Measurements from ENCODE around the gene MTUS2. TPM values are rescaled to one million over a fixed set of nuclear protein-coding genes. Genes with fewer than 3 reads are reported as not detected.

MTUS2 gene
- total RNA-seq, 1 donor: 0.36 TPM

GRCh38 chr13:29125934-29126424 is 305.8 kb downstream of the MTUS2 start:
- TF ChIP-seq CTCF (IDR thresholded peaks at IDR 0.05; ENCODE audit: insufficient read depth, low read length): no peak
- no peak overlapping the region for H3K4me3 ChIP-seq (ENCODE audit: low read depth, low read length)
- DNase-seq (ENCODE audit: low read depth): no peak

GRCh38 chr13:29129616-29130015 is 309.5 kb downstream of the MTUS2 start:
- H3K4me3 ChIP-seq (ENCODE audit: low read depth, low read length): no peak overlapping the region
- no peak for DNase-seq (ENCODE audit: low read depth)
- TF ChIP-seq CTCF (IDR thresholded peaks at IDR 0.05; ENCODE audit: insufficient read depth, low read length): no peak

GRCh38 chr13:29131159-29131558 is 311.0 kb downstream of the MTUS2 start:
- H3K4me3 ChIP-seq (ENCODE audit: low read depth, low read length): no peak overlapping the region
- no peak for TF ChIP-seq CTCF (IDR thresholded peaks at IDR 0.05; ENCODE audit: insufficient read depth, low read length)
- no peak for DNase-seq (ENCODE audit: low read depth)

GRCh38 chr13:29131881-29132668 is 311.9 kb downstream of the MTUS2 start:
- no peak for TF ChIP-seq CTCF (IDR thresholded peaks at IDR 0.05; ENCODE audit: insufficient read depth, low read length)
- no peak overlapping the region for H3K4me3 ChIP-seq (ENCODE audit: low read depth, low read length)
- no peak for DNase-seq (ENCODE audit: low read depth)

- TF ChIP-seq CTCF (IDR thresholded peaks at IDR 0.05; ENCODE audit: insufficient read depth, low read length): no peak
- H3K4me3 ChIP-seq (ENCODE audit: low read depth, low read length): no peak overlapping the region
Observed at GRCh38 chr13:29136341-29136740, 316.2 kb downstream of the MTUS2 start.

GRCh38 chr13:29137016-29137415 is 316.9 kb downstream of the MTUS2 start:
- TF ChIP-seq CTCF (IDR thresholded peaks at IDR 0.05; ENCODE audit: insufficient read depth, low read length): no peak
- no peak overlapping the region for H3K4me3 ChIP-seq (ENCODE audit: low read depth, low read length)
- DNase-seq (ENCODE audit: low read depth): no peak

More at GRCh38 chr13:29136341-29136740, 316.2 kb downstream of the MTUS2 start:
- no peak for DNase-seq (ENCODE audit: low read depth)

All from fibroblast of the aortic adventitia (primary cell).